ENCODE data around the gene ADAMTS7. TPM values are rescaled to one million over a fixed set of nuclear protein-coding genes. Genes with fewer than 3 reads are reported as not detected.
"Not testable (repeated sequence)": the region's sequence is repeated elsewhere in the genome, so short reads cannot be mapped to it uniquely, and the experiment has no call there.

ADAMTS7 gene
- polyA plus RNA-seq, 2 donors = 0.45 to 0.63 TPM

GRCh38 chr15:78768531-78769408 is 42.5 kb downstream of the ADAMTS7 start:
- 70 to 74% methylated on average over 17 to 18 of the region's 18 CpGs for WGBS, 2 donors
- Histone ChIP-seq H3K36me3 (ENCODE audit: control insufficient read depth in 2 of 2, insufficient read depth in 2 of 2, low read length in 1 of 2) (no peaks in the 10 kb centered on the region), H3K27ac (ENCODE audit: low read depth in 2 of 2, low read length in 1 of 2) (no peak overlapping the region), H3K27me3 (ENCODE audit: control insufficient read depth in 1 of 2, insufficient read depth in 2 of 2, low read length in 2 of 2) (no peaks in the 10 kb centered on the region), H3K4me1 (ENCODE audit: control insufficient read depth in 2 of 2, insufficient read depth in 2 of 2, low read length in 1 of 2) (peaks cover 0 to 4% of the 10 kb centered on the region in 2 donors), H3K4me3 (ENCODE audit: low read depth in 1 of 2, low read length in 2 of 2) (no peak overlapping the region), H3K9me3 (ENCODE audit: control insufficient read depth in 2 of 2, insufficient read depth in 1 of 2, low read depth in 1 of 2, low read length in 1 of 2) (no peaks in the 10 kb centered on the region)

GRCh38 chr15:78768096-78768495 is 43.2 kb downstream of the ADAMTS7 start:
- Histone ChIP-seq H3K4me1 (ENCODE audit: control insufficient read depth in 2 of 2, insufficient read depth in 2 of 2, low read length in 1 of 2) (peaks cover 0 to 6% of the 10 kb centered on the region in 2 donors), H3K27ac (ENCODE audit: low read depth in 2 of 2, low read length in 1 of 2) (no peak overlapping the region), H3K9me3 (ENCODE audit: control insufficient read depth in 2 of 2, insufficient read depth in 1 of 2, low read depth in 1 of 2, low read length in 1 of 2) (no peaks in the 10 kb centered on the region), H3K4me3 (ENCODE audit: low read depth in 1 of 2, low read length in 2 of 2) (no peak overlapping the region), H3K36me3 (ENCODE audit: control insufficient read depth in 2 of 2, insufficient read depth in 2 of 2, low read length in 1 of 2) (no peaks in the 10 kb centered on the region), H3K27me3 (ENCODE audit: control insufficient read depth in 1 of 2, insufficient read depth in 2 of 2, low read length in 2 of 2) (no peaks in the 10 kb centered on the region)
- WGBS, 2 donors = 78 to 81% methylated on average over 8 to 13 of the region's 13 CpGs

GRCh38 chr15:78767331-78767951 is 43.8 kb downstream of the ADAMTS7 start:
- no peak overlapping the region for H3K4me3 ChIP-seq (ENCODE audit: low read depth in 1 of 2, low read length in 2 of 2)
- H3K27ac ChIP-seq (ENCODE audit: low read depth in 2 of 2, low read length in 1 of 2) = no peak overlapping the region
- peaks cover 0 to 6% of the 10 kb centered on the region in 2 donors for H3K4me1 ChIP-seq (ENCODE audit: control insufficient read depth in 2 of 2, insufficient read depth in 2 of 2, low read length in 1 of 2)
- H3K27me3 ChIP-seq (ENCODE audit: control insufficient read depth in 1 of 2, insufficient read depth in 2 of 2, low read length in 2 of 2) = no peaks in the 10 kb centered on the region
- no peaks in the 10 kb centered on the region for H3K9me3 ChIP-seq (ENCODE audit: control insufficient read depth in 2 of 2, insufficient read depth in 1 of 2, low read depth in 1 of 2, low read length in 1 of 2)
- WGBS, 2 donors = 86 to 91% methylated on average over 13 to 16 of the region's 16 CpGs
- no peaks in the 10 kb centered on the region for H3K36me3 ChIP-seq (ENCODE audit: control insufficient read depth in 2 of 2, insufficient read depth in 2 of 2, low read length in 1 of 2)

- H3K27me3 ChIP-seq (ENCODE audit: control insufficient read depth in 1 of 2, insufficient read depth in 2 of 2, low read length in 2 of 2); H3K27ac ChIP-seq (ENCODE audit: low read depth in 2 of 2, low read length in 1 of 2); H3K4me1 ChIP-seq (ENCODE audit: control insufficient read depth in 2 of 2, insufficient read depth in 2 of 2, low read length in 1 of 2); H3K4me3 ChIP-seq (ENCODE audit: low read depth in 1 of 2, low read length in 2 of 2); H3K36me3 ChIP-seq (ENCODE audit: control insufficient read depth in 2 of 2, insufficient read depth in 2 of 2, low read length in 1 of 2); H3K9me3 ChIP-seq (ENCODE audit: control insufficient read depth in 2 of 2, insufficient read depth in 1 of 2, low read depth in 1 of 2, low read length in 1 of 2): not testable (repeated sequence)
- 87 to 90% methylated on average over 21 of the region's 21 CpGs for WGBS, 2 donors
These were observed 44.6 kb downstream of the ADAMTS7 start for GRCh38 chr15:78766641-78767071.

GRCh38 chr15:78766041-78766440 is 45.2 kb downstream of the ADAMTS7 start:
- H3K4me1 ChIP-seq (ENCODE audit: control insufficient read depth in 2 of 2, insufficient read depth in 2 of 2, low read length in 1 of 2) = peaks cover 0 to 7% of the 10 kb centered on the region in 2 donors
- WGBS, 2 donors = 95 to 99% methylated on average over 6 of the region's 6 CpGs
- no peaks in the 10 kb centered on the region for H3K27me3 ChIP-seq (ENCODE audit: control insufficient read depth in 1 of 2, insufficient read depth in 2 of 2, low read length in 2 of 2)
- no peak overlapping the region for H3K27ac ChIP-seq (ENCODE audit: low read depth in 2 of 2, low read length in 1 of 2)
- H3K9me3 ChIP-seq (ENCODE audit: control insufficient read depth in 2 of 2, insufficient read depth in 1 of 2, low read depth in 1 of 2, low read length in 1 of 2) = no peaks in the 10 kb centered on the region
- no peaks in the 10 kb centered on the region for H3K36me3 ChIP-seq (ENCODE audit: control insufficient read depth in 2 of 2, insufficient read depth in 2 of 2, low read length in 1 of 2)
- no peak overlapping the region for H3K4me3 ChIP-seq (ENCODE audit: low read depth in 1 of 2, low read length in 2 of 2)

- not testable (repeated sequence) for H3K9me3 ChIP-seq (ENCODE audit: control insufficient read depth in 2 of 2, insufficient read depth in 1 of 2, low read depth in 1 of 2, low read length in 1 of 2); H3K4me1 ChIP-seq (ENCODE audit: control insufficient read depth in 2 of 2, insufficient read depth in 2 of 2, low read length in 1 of 2)
- 83 to 84% methylated on average over 18 of the region's 18 CpGs for WGBS, 2 donors
These were observed 46.0 kb downstream of the ADAMTS7 start for GRCh38 chr15:78765154-78765860.

GRCh38 chr15:78764340-78765153 is 46.7 kb downstream of the ADAMTS7 start:
- not testable (repeated sequence) for H3K4me3 ChIP-seq (ENCODE audit: low read depth in 1 of 2, low read length in 2 of 2); H3K27me3 ChIP-seq (ENCODE audit: control insufficient read depth in 1 of 2, insufficient read depth in 2 of 2, low read length in 2 of 2); H3K36me3 ChIP-seq (ENCODE audit: control insufficient read depth in 2 of 2, insufficient read depth in 2 of 2, low read length in 1 of 2); H3K9me3 ChIP-seq (ENCODE audit: control insufficient read depth in 2 of 2, insufficient read depth in 1 of 2, low read depth in 1 of 2, low read length in 1 of 2); H3K4me1 ChIP-seq (ENCODE audit: control insufficient read depth in 2 of 2, insufficient read depth in 2 of 2, low read length in 1 of 2); H3K27ac ChIP-seq (ENCODE audit: low read depth in 2 of 2, low read length in 1 of 2)
- 63 to 65% methylated on average over 25 to 28 of the region's 28 CpGs for WGBS, 2 donors

More at GRCh38 chr15:78765154-78765860, 46.0 kb downstream of the ADAMTS7 start:
- not testable (repeated sequence) for H3K27me3 ChIP-seq (ENCODE audit: control insufficient read depth in 1 of 2, insufficient read depth in 2 of 2, low read length in 2 of 2); H3K36me3 ChIP-seq (ENCODE audit: control insufficient read depth in 2 of 2, insufficient read depth in 2 of 2, low read length in 1 of 2); H3K4me3 ChIP-seq (ENCODE audit: low read depth in 1 of 2, low read length in 2 of 2); H3K27ac ChIP-seq (ENCODE audit: low read depth in 2 of 2, low read length in 1 of 2)

- no peak overlapping the region for H3K4me3 ChIP-seq (ENCODE audit: low read depth in 1 of 2, low read length in 2 of 2)
- H3K4me1 ChIP-seq (ENCODE audit: control insufficient read depth in 2 of 2, insufficient read depth in 2 of 2, low read length in 1 of 2) = peaks cover 0 to 9% of the 10 kb centered on the region in 2 donors
- no peak overlapping the region for H3K27ac ChIP-seq (ENCODE audit: low read depth in 2 of 2, low read length in 1 of 2)
- H3K27me3 ChIP-seq (ENCODE audit: control insufficient read depth in 1 of 2, insufficient read depth in 2 of 2, low read length in 2 of 2) = no peaks in the 10 kb centered on the region
- no peaks in the 10 kb centered on the region for H3K36me3 ChIP-seq (ENCODE audit: control insufficient read depth in 2 of 2, insufficient read depth in 2 of 2, low read length in 1 of 2)
- 61 to 74% methylated on average over 23 to 26 of the region's 26 CpGs for WGBS, 2 donors
- H3K9me3 ChIP-seq (ENCODE audit: control insufficient read depth in 2 of 2, insufficient read depth in 1 of 2, low read depth in 1 of 2, low read length in 1 of 2) = no peaks in the 10 kb centered on the region
These were observed 47.4 kb downstream of the ADAMTS7 start for GRCh38 chr15:78763796-78764241.
